DLD1 (cell line): ENCODE measurements around the gene ALOXE3.

Source experiments
- in situ Hi-C: cut with HindIII; loops from 2 replicates; pipeline ENCODE4 v1.10.0; 2017; ENCODE audit warnings: low sequenced_read_pairs

Gene ALOXE3

DNA sequence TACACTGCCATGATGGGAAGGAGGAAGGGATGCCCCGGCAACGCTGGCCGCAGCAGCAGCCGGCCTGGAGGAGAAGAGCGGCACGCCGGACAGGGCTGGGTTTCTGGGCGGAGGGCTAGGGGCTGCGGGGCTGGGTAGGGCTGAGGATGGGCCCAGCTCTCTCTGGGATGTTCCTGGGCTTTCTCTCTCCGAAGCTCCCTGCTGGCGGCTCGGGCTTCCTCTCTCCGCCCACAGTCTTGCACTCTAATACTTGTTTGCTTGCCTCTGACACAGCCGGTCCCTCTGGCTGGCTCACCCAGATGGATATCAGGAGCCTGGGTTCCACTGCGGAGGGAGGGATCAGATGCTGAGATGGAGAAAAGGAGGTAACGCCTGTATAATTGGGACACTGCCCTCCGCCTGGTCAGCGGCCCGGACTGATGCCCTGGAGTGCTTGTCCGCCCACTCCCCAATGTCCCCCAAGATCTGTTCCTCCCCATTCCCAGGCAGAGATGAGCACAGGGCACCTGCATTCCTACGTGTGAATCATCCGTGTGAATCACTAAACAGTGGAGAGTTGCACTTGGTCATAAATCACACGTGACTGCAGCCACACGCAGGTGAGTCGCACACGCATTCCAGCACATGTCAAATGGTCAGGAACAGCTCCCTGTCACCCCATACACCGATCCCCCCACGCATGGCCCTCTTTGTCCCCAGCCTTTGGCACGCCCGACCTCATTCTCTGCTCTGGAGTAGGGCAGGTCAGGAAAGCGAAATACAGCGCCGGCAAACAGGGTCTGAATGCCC, at the start of gene ALOXE3:
ALOXE3 (minus strand) TSS at position 535 of the 789 bp plus-strand sequence; CDS start at position 11, 524 bp downstream.
- in situ Hi-C loops: loop anchor here (25.0 kb wide), 1 partner anchor 194 kb away; the partner anchor contains the start of gene ARHGEF15

DNA sequence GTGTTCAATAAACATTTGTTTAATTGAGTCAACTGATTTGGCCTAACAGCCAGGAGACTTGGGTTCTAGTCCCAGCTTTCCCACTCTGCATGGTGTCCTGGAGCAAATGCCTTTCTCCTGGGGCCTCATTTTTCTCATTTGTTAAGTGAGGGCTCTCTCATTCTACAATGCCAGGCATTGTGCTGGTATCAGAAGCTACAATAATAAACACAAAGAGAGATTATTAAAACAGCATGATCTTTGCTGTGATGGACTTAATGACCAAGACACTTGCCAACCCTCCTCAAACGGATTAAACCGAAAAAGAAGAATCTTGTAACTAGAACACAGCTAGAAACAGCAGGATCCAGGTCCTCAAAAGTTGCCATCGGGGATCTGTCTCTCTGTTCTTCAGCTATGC, 49.2 kb upstream of the ALOXE3 start:
- in situ Hi-C loops: no loop called here

- in situ Hi-C loops: no loop called here
These were observed 48.4 kb upstream of the ALOXE3 start for GRCh38 chr17:8166731-8167130.

GRCh38 chr17:8164815-8165131, 46.5 kb upstream of the ALOXE3 start:
- in situ Hi-C loops: no loop called here

GRCh38 chr17:8163978-8164814, 45.9 kb upstream of the ALOXE3 start:
- in situ Hi-C loops: no loop called here

DNA sequence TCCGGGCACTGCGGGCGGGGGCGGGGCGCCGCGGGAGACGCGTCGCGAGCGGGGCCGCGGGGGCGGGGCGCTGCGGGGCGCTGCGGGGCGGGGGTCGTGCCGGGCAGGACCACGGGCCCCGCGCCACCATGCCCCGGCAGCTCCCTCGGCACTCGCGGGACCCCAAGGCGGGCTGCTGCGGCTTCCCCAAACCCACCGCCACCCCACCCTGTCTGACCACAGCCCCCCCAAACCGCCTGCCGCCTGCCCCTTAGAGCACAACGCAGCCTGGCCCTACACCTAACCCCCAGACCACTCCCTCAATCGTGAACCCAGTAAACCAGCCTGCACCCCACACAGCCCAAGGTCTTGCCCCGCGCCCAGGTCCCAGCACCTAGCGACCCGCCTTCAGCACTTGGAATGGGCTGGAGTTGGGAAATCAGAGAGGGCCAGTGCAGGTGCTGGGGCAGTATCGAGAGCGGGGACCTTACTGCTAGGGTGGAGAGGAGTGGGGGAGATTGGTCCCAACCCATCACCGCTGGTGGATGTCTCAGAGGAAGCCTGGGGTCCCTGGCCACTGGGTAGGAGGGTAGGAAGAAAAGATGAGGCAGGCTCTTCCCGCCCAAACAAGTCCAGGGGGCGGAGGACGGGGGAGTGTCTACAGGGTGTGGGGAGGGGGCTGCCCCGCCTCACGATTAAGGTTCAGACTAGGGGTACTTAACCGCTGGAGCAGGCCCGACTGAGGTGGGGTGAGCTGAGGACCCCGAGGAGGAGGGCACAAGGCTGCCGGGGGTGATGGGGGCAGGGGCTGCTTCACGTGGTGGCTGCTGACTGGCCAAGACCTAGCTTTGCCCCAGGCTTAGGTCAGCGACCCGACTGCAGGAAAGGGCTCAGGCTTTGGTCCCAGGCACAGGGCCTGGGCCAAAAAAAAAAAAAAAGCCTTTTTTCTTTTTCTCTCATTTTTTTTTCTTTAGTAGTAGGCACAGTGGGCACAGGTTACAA, 45.0 kb upstream of the ALOXE3 start:
- in situ Hi-C loops: no loop called here

- in situ Hi-C loops: no loop called here
These were observed 44.1 kb upstream of the ALOXE3 start, which contains the start of gene VAMP2 for GRCh38 chr17:8162233-8162996. Gene VAMP2 (minus strand): TSS chr17:8162948. CDS start chr17:8162879, 69 bp downstream.

GRCh38 chr17:8161289-8162232, 43.2 kb upstream of the ALOXE3 start:
- in situ Hi-C loops: no loop called here

- in situ Hi-C loops: no loop called here
These were observed 42.5 kb upstream of the ALOXE3 start for GRCh38 chr17:8160741-8161221.

DNA sequence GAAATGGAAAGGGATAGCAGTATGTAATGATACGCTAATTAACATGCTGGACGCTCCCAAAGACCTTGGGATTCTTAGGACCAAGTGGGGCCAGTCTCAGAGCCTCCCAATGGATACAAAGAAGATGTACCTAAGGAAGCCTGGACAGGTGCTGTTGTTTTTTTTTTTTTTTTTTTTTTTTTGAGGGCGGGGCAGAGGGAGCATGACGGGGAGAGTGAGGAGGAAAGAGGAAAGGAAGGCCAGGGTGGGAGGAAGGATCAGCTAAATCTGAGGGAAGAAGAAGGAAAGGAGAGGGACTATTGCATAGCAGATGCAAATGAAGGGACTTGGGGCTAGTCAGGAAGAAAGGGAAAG, 41.9 kb upstream of the ALOXE3 start:
- in situ Hi-C loops: no loop called here

- in situ Hi-C loops: no loop called here
These were observed 41.3 kb upstream of the ALOXE3 start for GRCh38 chr17:8159459-8160223.

GRCh38 chr17:8159032-8159400, 40.7 kb upstream of the ALOXE3 start:
- in situ Hi-C loops: no loop called here

DNA sequence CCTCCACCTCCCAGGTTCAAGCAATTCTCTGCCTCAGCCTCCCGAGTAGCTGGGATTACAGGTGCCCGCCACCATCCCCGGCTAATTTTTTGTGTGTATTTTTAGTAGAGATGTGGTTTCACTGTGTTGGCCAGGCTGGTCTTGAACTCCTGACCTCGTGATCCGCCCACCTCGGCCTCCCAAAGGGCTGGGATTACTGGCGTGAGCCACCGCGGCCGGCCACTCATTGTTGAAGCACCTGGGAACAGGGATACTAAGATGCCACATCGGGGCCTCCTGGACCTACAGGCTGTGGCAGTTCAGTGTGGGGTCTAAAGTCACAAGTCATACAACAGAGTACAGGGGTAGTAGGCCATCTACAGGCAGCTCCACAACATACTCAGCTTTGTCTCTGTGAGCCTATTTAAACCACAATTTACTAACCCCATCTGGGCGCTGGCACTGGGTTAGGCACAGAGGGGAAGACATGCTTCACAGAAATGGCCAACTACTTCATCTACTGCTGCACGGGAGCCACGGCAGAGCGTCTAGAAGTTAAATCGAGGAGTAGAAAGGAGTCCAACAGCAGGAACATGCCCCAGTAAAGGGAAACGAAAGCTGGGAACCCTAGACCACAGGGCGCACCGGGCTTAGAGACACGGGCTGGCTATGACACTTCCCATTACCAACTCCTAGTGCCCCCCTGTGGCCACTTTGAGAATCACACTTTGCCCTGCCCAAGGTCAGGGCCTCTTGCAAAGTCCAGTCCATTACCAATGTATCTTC, 40.1 kb upstream of the ALOXE3 start:
- in situ Hi-C loops: no loop called here

DNA sequence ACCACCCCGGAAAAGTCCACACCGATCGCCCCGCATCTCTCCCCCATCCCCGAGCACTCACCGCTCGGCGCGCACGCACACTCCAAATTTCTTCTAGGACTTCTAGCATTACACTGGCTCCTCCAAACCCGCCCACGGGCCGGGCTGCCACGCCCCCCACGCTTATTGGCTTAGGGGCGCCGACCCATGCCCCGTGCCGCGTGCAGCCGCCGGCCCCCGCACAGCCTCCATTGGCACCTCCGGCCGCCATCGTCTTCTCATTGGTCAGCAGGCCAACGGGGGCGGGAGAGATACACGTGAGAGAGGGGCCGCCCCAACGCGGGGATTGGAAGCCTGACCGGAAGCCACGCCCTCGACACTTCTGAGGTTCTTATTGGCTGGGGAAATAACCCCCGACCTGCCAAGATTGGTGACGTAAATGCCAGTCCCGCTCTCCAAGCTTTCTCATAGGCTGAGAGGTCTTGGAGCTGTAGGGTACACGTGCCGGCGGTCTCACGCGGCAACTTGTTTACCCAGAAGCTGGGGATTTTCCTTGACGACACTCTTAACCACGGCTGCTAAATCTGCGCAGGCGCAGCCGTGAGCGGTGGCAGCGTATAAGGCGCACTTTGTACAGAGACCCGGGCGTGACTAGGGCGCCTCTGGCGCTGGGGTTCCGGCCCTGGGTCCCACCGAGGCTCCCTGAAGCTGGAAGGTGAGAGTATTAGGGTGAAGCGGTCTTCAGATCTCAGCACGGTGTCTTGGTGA, 38.1 kb upstream of the ALOXE3 start:
- in situ Hi-C loops: no loop called here

- in situ Hi-C loops: no loop called here
These were observed 37.6 kb upstream of the ALOXE3 start for GRCh38 chr17:8155996-8156245.

DNA sequence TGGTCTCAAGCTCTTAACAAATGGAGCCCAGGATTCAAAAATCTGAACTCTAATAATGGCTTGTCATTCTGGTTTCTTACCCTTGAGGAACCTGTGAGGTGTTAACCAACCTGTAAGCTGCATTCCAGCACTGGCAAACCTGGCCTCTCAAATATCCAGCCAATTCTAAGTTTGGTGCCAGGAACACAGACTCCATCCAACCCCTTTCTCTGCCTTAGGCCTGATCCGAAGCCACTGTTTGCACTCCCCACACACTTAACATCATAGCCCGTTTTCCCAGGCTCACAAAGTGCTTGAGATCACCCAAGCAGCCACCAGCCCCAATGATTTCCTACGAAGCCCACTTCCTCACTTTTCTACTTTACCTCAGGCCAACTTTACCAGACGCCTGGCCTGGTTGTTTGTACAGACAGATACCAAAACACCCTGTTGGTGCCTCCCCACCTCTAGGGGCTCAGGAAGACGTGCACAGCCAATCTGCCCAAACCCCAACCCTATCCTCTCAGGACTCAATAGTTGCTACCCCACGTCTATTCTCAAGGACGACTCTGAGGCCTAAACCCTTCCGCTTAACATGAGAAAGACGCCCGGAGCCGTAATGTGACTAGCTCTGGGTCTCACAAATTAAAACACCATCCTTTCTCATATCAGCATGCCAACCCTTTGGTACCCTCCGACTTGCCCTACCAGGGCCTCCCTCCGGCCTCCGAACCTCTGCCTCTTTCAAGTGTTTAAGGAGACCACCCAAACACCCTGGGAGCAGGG, 37.1 kb upstream of the ALOXE3 start:
- in situ Hi-C loops: no loop called here
